Keratinocyte (primary cell): Measurements from ENCODE around the gene ARFGEF3. TPM values are rescaled to one million over a fixed set of nuclear protein-coding genes. Genes with fewer than 3 reads are reported as not detected.

Source experiments
- DNase-seq: peaks from one replicate; pipeline ENCODE4 v3.0.0-alpha.2; 2011; ENCODE audit warnings: low read depth, missing footprints, low spot score
- FAIRE-seq: peaks from 2 replicates; lab custom pipeline; 2011; peaks lifted over from hg19 to GRCh38; lab: Jason Lieb, UNC
- H2AFZ ChIP-seq: 2 replicates; pipeline ENCODE4 v1.6.0; 2012; ENCODE audit warnings: low read length, control low read depth, inconsistent platforms; ENCODE audit not compliant: control insufficient read depth
- H3K27ac ChIP-seq: 2 replicates; pipeline ENCODE4 v1.5.1; 2011; ENCODE audit warnings: low read length; ENCODE audit not compliant: control insufficient read depth, insufficient read depth
- H3K27me3 ChIP-seq: 3 replicates; pipeline ENCODE4 v1.6.0; 2011; ENCODE audit warnings: low read length; ENCODE audit not compliant: control insufficient read depth, insufficient read depth; ENCODE audit errors: extremely low read depth
- H3K36me3 ChIP-seq, 2 experiments: 2 replicates in 1 of 2; 3 replicates in 1 of 2; pipeline ENCODE4 v1.5.1; 2011; ENCODE audit warnings: low read length in 2 of 2, mild to moderate bottlenecking in 1 of 2; ENCODE audit not compliant: control insufficient read depth in 2 of 2, insufficient read depth in 2 of 2; ENCODE audit errors: extremely low read depth in 1 of 2
- H3K4me1 ChIP-seq: 3 replicates; pipeline ENCODE4 v1.5.1; 2011; ENCODE audit warnings: low read length; ENCODE audit not compliant: control insufficient read depth, insufficient read depth; ENCODE audit errors: extremely low read depth
- H3K4me2 ChIP-seq: 3 replicates; pipeline ENCODE4 v1.6.0; 2011; ENCODE audit warnings: low read depth, low read length; ENCODE audit not compliant: control insufficient read depth, insufficient read depth; ENCODE audit errors: extremely low read depth
- H3K4me3 ChIP-seq, 3 experiments: fragments of 200-600 bp in 1 of 3; sonication (generic) in 1 of 3; 2 replicates in 2 of 3; 3 replicates in 1 of 3; pipeline ENCODE4 v1.5.1; 2011 to 2016; ENCODE audit warnings: low read length in 3 of 3, mild to moderate bottlenecking in 3 of 3, control low read depth in 2 of 3, inconsistent platforms in 1 of 3, low read depth in 1 of 3, mixed read lengths in 1 of 3, mixed run types in 1 of 3, moderate library complexity in 1 of 3; ENCODE audit not compliant: control insufficient read depth in 2 of 3, insufficient read depth in 2 of 3; ENCODE audit errors: extremely low read depth in 1 of 3
- H3K79me2 ChIP-seq: 2 replicates; pipeline ENCODE4 v1.6.0; 2012; ENCODE audit warnings: low read length; ENCODE audit not compliant: control insufficient read depth, insufficient read depth
- H3K9ac ChIP-seq: 3 replicates; pipeline ENCODE4 v1.6.0; 2011; ENCODE audit warnings: low read length; ENCODE audit not compliant: control insufficient read depth, insufficient read depth; ENCODE audit errors: extremely low read depth
- H3K9me1 ChIP-seq: 3 replicates; pipeline ENCODE4 v1.6.0; 2011; ENCODE audit warnings: low read length; ENCODE audit not compliant: control insufficient read depth, insufficient read depth; ENCODE audit errors: extremely low read depth
- H3K9me3 ChIP-seq: 2 replicates; pipeline ENCODE4 v1.5.1; 2012; ENCODE audit warnings: low read depth, low read length; ENCODE audit not compliant: control insufficient read depth
- H4K20me1 ChIP-seq: 3 replicates; pipeline ENCODE4 v1.6.0; 2011; ENCODE audit warnings: low read length; ENCODE audit not compliant: control insufficient read depth, insufficient read depth; ENCODE audit errors: extremely low read depth
- CTCF ChIP-seq, 3 experiments: IDR thresholded peaks in 1 of 3; conservative IDR thresholded peaks in 1 of 3; optimal IDR thresholded peaks in 1 of 3; 2 replicates in 2 of 3; 3 replicates in 1 of 3; pipeline versions ENCODE3 to v1.5.1; 2011; ENCODE audit warnings: low read length in 3 of 3, mild to moderate bottlenecking in 3 of 3, moderate library complexity in 2 of 3, control low read depth in 1 of 3, inconsistent platforms in 1 of 3; ENCODE audit not compliant: insufficient read depth in 2 of 3; ENCODE audit errors: extremely low read depth in 1 of 3
- EZH2 ChIP-seq: IDR thresholded peaks from one replicate; pipeline ENCODE4 v1.6.1; 2012; ENCODE audit warnings: inconsistent platforms, mild to moderate bottlenecking, low read length, moderate library complexity
- dilution Hi-C: fragments of 300-500 bp; cut with MboI; formaldehyde crosslinking; loops from one replicate; pipeline ENCODE4 v1.7.0; 2020; ENCODE audit warnings: low sequenced_read_pairs; ENCODE audit not compliant: extremely low pct_ligation_motif_present
- polyA plus RNA-seq, 5 experiments: library from polyadenylated mRNA; depleted of rRNA in 3 of 5; stranded (reverse) in 3 of 5; stranded (forward) in 1 of 5; unstranded in 1 of 5; fragments of >200 nt; gene quantifications; 1 replicate in 1 of 5; 2 replicates in 3 of 5; 3 replicates in 1 of 5; pipeline versions ENCODE4 v1.2.1 to v1.2.3, GENCODE V29; 2011 to 2012; ENCODE audit warnings: missing spikeins in 2 of 5, low read depth in 1 of 5, low replicate concordance in 1 of 5

Gene ARFGEF3
- polyA plus RNA-seq, 1 donor (not counting 4 experiments of a cell fraction or from before 2014, with no cell fraction given), result 0.09 TPM

DNA sequence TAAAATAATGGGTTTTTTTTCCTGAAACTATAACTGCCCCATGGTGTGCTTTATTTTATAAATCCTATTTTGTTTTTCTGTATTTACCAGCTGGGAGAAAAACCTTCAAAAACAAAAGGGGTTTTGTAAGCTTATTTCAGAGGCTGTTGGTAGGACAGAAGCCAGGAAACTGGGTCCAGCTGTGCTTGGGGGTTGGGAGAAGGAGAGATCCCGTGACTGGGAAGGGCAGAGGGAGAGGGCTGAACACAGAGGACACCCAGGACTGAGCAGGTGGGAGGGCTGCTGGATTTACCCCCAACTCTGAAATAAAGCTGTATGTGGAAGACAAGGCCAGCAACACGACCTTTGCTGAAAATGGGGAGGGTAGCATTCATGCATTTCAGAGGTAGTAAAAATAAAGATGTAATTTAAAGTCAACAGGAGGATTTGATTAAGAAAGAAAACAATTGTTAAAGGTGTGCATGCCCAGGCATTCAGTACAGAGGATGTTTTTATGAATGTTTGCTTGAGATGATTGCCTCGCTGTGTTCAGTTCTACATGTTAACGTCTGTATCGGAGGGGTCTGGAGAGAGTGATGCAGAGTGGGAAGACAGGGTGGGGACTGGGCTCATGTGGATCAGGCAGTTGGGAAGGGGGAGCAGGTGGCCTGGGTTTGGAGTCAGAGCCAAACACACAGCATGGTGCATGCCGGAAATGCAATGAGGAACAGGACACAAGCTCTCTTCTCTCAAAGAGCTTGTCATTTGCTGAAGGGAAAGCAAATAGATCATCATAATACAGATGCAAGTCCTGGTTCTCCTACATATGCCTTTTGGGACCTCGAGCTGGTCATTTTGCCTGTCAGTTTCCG is 21.4 kb downstream of the ARFGEF3 start:
- Histone ChIP-seq H3K79me2 (no peaks in the 10 kb centered on the region), H3K36me3 (no peaks in the 10 kb centered on the region), H3K9me1 (no peaks in the 10 kb centered on the region), H3K27ac (no peak overlapping the region), H3K4me1 (no peaks in the 10 kb centered on the region), H3K4me2 (no peak overlapping the region), H4K20me1 (no peaks in the 10 kb centered on the region), H2AFZ (no peak overlapping the region), H3K9me3 (no peaks in the 10 kb centered on the region), H3K27me3 (peaks cover 6% of the 10 kb centered on the region), H3K9ac (no peak overlapping the region), H3K4me3 (no peak overlapping the region)
- FAIRE-seq (no peak), DNase-seq (no peak)
- dilution Hi-C loops, result no loop called here
- TF ChIP-seq CTCF (optimal IDR thresholded peaks at IDR 0.05 in 1 of 3, IDR thresholded peaks at IDR 0.05 in 1 of 3, conservative IDR thresholded peaks at IDR 0.05 in 1 of 3; ENCODE audit: extremely low read depth in 1 of 3, insufficient read depth in 2 of 3, low read length in 3 of 3) (no peak), EZH2 (no peak)

- FAIRE-seq (no peak), DNase-seq (no peak)
- dilution Hi-C loops, result no loop called here
- peaks cover 7% of the 10 kb centered on the region for H3K27me3 ChIP-seq
- no peak overlapping the region for H3K9ac ChIP-seq
- no peak overlapping the region for H2AFZ ChIP-seq
- TF ChIP-seq EZH2, result no peak
- TF ChIP-seq CTCF (optimal IDR thresholded peaks at IDR 0.05 in 1 of 3, IDR thresholded peaks at IDR 0.05 in 1 of 3, conservative IDR thresholded peaks at IDR 0.05 in 1 of 3; ENCODE audit: extremely low read depth in 1 of 3, insufficient read depth in 2 of 3, low read length in 3 of 3), result no peak
- no peaks in the 10 kb centered on the region for H3K79me2 ChIP-seq
- H3K9me3 ChIP-seq, result no peaks in the 10 kb centered on the region
- H3K36me3 ChIP-seq, result no peaks in the 10 kb centered on the region
- no peaks in the 10 kb centered on the region for H3K9me1 ChIP-seq
- H3K4me3 ChIP-seq, result no peak overlapping the region
- H3K4me1 ChIP-seq, result no peaks in the 10 kb centered on the region
- no peak overlapping the region for H3K27ac ChIP-seq
- no peaks in the 10 kb centered on the region for H4K20me1 ChIP-seq
- no peak overlapping the region for H3K4me2 ChIP-seq
Measured at GRCh38 chr6:138183790-138184134, 22.0 kb downstream of the ARFGEF3 start.
